ENCODE data around the gene LIPT1. TPM values are rescaled to one million over a fixed set of nuclear protein-coding genes. Genes with fewer than 3 reads are reported as not detected.
A peak's percentile ranks its signal among the peaks of the same experiment; 100 is the strongest.

Gene LIPT1
- total RNA-seq, 1 experiment from 2014 or later: 8.7 TPM

DNA sequence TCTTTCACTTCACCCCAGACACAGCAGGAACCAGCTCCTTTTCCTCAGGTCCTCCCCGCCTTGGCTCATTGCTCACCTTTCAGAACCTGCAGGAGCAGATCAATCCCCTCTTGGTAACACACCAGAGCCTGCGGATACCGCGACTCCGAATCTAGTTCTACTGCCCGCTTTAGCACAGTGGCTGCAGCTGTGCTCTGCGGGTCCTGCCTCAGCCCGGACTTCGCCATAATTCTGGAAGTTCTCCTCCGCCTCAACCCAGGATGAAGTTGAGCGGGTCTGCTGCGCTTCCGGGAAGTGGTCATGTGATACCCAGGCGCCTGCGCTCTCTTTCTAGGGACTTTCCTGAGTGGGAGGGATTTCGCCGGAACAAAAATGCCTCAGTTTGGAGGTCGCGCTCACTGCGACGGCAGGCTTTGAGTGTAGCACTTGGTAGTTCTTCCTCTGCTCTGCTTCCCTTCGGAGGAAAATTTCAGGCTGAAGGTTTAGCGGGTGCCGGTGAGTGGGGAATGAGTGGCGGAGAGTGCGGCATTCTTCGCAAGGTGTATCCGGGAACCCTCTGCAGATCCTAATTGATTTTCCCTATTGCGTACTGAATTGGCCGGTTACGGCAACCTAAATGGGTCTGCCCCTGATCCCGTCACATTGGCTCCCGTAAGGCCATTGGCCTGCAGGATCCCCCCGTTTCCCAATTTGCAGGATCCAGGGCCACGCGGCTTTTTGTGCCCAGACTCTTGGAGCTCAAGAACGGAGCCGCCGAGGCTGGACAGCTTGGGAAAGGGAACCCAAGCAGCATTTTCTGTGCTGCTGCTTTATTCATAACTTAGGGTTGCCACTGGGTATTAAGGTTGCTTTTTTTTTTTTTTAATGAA lies 26.2 kb downstream of the LIPT1 start, which contains the start of the genes MITD1 and MRPL30:
Gene MITD1, minus strand, starts transcription at position 304 of the 869 bp plus-strand sequence. Its CDS starts 77 bp downstream, at position 227.
Gene MRPL30, plus strand, starts transcription at position 430 of the 869 bp plus-strand sequence. CDS start 5,020 bp downstream, outside the sequence.
- Histone ChIP-seq H3K4me3 (ENCODE audit: low read length) (peak within 1 kb of the TSS; percentile 99), H3K36me3 (ENCODE audit: low read depth, low read length) (no peaks in the 10 kb centered on the region), H3F3A (ENCODE audit: low read length, unreplicated experiment) (no peaks in the 10 kb centered on the region), H3K9me2 (replicated peaks; ENCODE audit: low read length) (no peaks in the 10 kb centered on the region), H2AFZ (ENCODE audit: low read length) (peak within 1 kb of the TSS; percentile 92), H3K27ac (ENCODE audit: low read length) (peak within 1 kb of the TSS; percentile 27), H3K9me3 (ENCODE audit: low read length) (no peaks in the 10 kb centered on the region), H3K27me3 (ENCODE audit: low read length) (no peaks in the 10 kb centered on the region), H3K9ac (ENCODE audit: low read length) (peak within 1 kb of the TSS; percentile 87), H3K4me1 (ENCODE audit: insufficient read depth, low read length) (peaks cover 11% of the 10 kb centered on the region), H4K20me1 (ENCODE audit: low read length) (no peaks in the 10 kb centered on the region), H3K4me2 (ENCODE audit: low read length) (peak within 1 kb of the TSS; percentile 78), H3K79me2 (ENCODE audit: low read length) (peaks cover 85% of the 10 kb centered on the region)
- CTCF ChIA-PET: interaction anchor here (0.7 kb wide), 1 partner anchor 40 kb away, joined by 3 read pairs; no protein-coding TSS in a partner anchor
- BruUV-seq (replicated peaks): TSS peak; percentile 83
- peak; percentile 97 for DNase-seq
- intact Hi-C loops (cut with micrococcal nuclease): loop anchor here (1.0 to 2.0 kb wide), 3 partner anchors 26 to 155 kb away; partner anchors contain the start of genes C2orf15, LIPT1, TSGA10 and TXNDC9
- ATAC-seq: peak; percentile 88
- TF ChIP-seq EZH2 (IDR thresholded peaks at IDR 0.05; ENCODE audit: low read length, unreplicated experiment) (no peak), EZH2phosphoT487 (IDR thresholded peaks at IDR 0.05; ENCODE audit: borderline replicate concordance, low read length) (no peak)
- TF ChIP-seq, protein P1, sequence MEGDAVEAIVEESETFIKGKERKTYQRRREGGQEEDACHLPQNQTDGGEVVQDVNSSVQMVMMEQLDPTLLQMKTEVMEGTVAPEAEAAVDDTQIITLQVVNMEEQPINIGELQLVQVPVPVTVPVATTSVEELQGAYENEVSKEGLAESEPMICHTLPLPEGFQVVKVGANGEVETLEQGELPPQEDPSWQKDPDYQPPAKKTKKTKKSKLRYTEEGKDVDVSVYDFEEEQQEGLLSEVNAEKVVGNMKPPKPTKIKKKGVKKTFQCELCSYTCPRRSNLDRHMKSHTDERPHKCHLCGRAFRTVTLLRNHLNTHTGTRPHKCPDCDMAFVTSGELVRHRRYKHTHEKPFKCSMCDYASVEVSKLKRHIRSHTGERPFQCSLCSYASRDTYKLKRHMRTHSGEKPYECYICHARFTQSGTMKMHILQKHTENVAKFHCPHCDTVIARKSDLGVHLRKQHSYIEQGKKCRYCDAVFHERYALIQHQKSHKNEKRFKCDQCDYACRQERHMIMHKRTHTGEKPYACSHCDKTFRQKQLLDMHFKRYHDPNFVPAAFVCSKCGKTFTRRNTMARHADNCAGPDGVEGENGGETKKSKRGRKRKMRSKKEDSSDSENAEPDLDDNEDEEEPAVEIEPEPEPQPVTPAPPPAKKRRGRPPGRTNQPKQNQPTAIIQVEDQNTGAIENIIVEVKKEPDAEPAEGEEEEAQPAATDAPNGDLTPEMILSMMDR (conservative IDR thresholded peaks at IDR 0.05; ENCODE audit: low read depth, low read length): no peak
- POLR2A ChIA-PET (ENCODE audit: unreplicated experiment): interaction anchor here (1.0 kb wide), 1 partner anchor 156 kb away, joined by 21 read pairs; the partner anchor contains the start of gene EIF5B

DNA sequence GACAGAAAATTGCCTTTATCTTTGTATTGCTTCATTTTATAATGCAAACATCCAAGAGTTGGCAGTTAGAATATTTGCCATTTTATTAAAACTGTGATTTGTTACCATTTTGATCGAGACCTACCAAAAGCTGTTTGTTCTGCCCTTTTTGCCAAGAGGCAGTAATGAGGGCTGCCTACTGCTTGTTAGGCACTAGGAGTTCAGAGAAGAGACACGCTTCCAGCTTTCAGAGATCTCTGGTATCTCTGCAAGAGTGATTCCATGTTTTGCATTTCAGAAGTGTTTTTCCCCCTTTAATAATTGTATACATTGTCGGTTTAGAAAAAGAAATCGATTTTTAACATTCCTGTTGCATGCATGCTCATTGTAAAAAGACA lies 26.8 kb downstream of the LIPT1 start:
- Histone ChIP-seq H3K27me3 (ENCODE audit: low read length) (no peaks in the 10 kb centered on the region), H3K4me2 (ENCODE audit: low read length) (peak overlapping the region; percentile 78), H3K79me2 (ENCODE audit: low read length) (peaks cover 91% of the 10 kb centered on the region), H3K27ac (ENCODE audit: low read length) (peak overlapping the region; percentile 27), H3K4me3 (ENCODE audit: low read length) (peak overlapping the region; percentile 99), H3K9ac (ENCODE audit: low read length) (peak overlapping the region; percentile 87), H3K9me3 (ENCODE audit: low read length) (no peaks in the 10 kb centered on the region), H3K36me3 (ENCODE audit: low read depth, low read length) (no peaks in the 10 kb centered on the region), H3K9me2 (replicated peaks; ENCODE audit: low read length) (no peaks in the 10 kb centered on the region), H4K20me1 (ENCODE audit: low read length) (no peaks in the 10 kb centered on the region), H3F3A (ENCODE audit: low read length, unreplicated experiment) (no peaks in the 10 kb centered on the region), H2AFZ (ENCODE audit: low read length) (peak overlapping the region; percentile 58), H3K4me1 (ENCODE audit: insufficient read depth, low read length) (peaks cover 11% of the 10 kb centered on the region)
- BruUV-seq (replicated peaks): no TSS peak
- ChIA-PET POLR2A (ENCODE audit: unreplicated experiment) (interaction anchor here (0.6 to 1.0 kb wide), 2 partner anchors 41 to 156 kb away, joined by 3 to 21 read pairs; partner anchors contain the start of gene EIF5B), CTCF (no interaction called here)
- DNase-seq (peak; percentile 18), ATAC-seq (no peak)
- intact Hi-C loops (cut with micrococcal nuclease): loop anchor here (1.0 to 2.0 kb wide), 3 partner anchors 27 to 155 kb away; partner anchors contain the start of genes C2orf15, LIPT1, TSGA10 and TXNDC9
- TF ChIP-seq, protein P1 (conservative IDR thresholded peaks at IDR 0.05; ENCODE audit: low read depth, low read length): no peak
- TF ChIP-seq EZH2phosphoT487 (IDR thresholded peaks at IDR 0.05; ENCODE audit: borderline replicate concordance, low read length): no peak
- no peak for TF ChIP-seq EZH2 (IDR thresholded peaks at IDR 0.05; ENCODE audit: low read length, unreplicated experiment)

All from PC-3 (cell line).